Smooth muscle cell (in vitro differentiated cells): Measurements from ENCODE around the gene C21orf58. TPM values are rescaled to one million over a fixed set of nuclear protein-coding genes. Genes with fewer than 3 reads are reported as not detected.

Experiments
- DNase-seq: peaks from one replicate; lab custom pipeline; 2025; ENCODE audit not compliant: unreplicated experiment; lab: John Stamatoyannopoulos, UW
- H2AFZ ChIP-seq: fragments of 200-600 bp; sonication (generic); 2 replicates; pipeline ENCODE4 v1.6.0; 2016; ENCODE audit warnings: antibody characterized with exemption, low read depth, mild to moderate bottlenecking
- H3F3A ChIP-seq: fragments of 200-600 bp; sonication (generic); 2 replicates; pipeline ENCODE4 v1.6.0; 2017; ENCODE audit warnings: antibody characterized with exemption, low read depth
- H3K27ac ChIP-seq: fragments of 200-600 bp; sonication (generic); 2 replicates; pipeline ENCODE4 v1.5.1; 2016; ENCODE audit warnings: low read depth, mild to moderate bottlenecking
- H3K27me3 ChIP-seq: fragments of 200-600 bp; sonication (generic); 2 replicates; pipeline ENCODE4 v1.6.1; 2016; ENCODE audit warnings: low read depth, mild to moderate bottlenecking
- H3K36me3 ChIP-seq: fragments of 200-600 bp; sonication (generic); 2 replicates; pipeline ENCODE4 v1.5.1; 2016; ENCODE audit warnings: low read depth
- H3K4me1 ChIP-seq: fragments of 200-600 bp; sonication (generic); 2 replicates; pipeline ENCODE4 v1.5.1; 2016; ENCODE audit warnings: low read depth
- H3K4me2 ChIP-seq: fragments of 200-600 bp; sonication (generic); 2 replicates; pipeline ENCODE4 v1.6.0; 2016; ENCODE audit warnings: mild to moderate bottlenecking
- H3K4me3 ChIP-seq: fragments of 200-600 bp; sonication (generic); 2 replicates; pipeline ENCODE4 v1.5.1; 2016; ENCODE audit warnings: mild to moderate bottlenecking
- H3K79me2 ChIP-seq: fragments of 200-600 bp; sonication (generic); 2 replicates; pipeline ENCODE4 v1.6.0; 2016; ENCODE audit warnings: low read depth, mild to moderate bottlenecking
- H3K9ac ChIP-seq: fragments of 200-600 bp; sonication (generic); 2 replicates; pipeline ENCODE4 v1.6.0; 2016; ENCODE audit warnings: low read depth
- H3K9me3 ChIP-seq: fragments of 200-600 bp; sonication (generic); replicated peaks from 2 replicates; pipeline ENCODE4 v1.5.1; 2016; ENCODE audit warnings: low read depth
- H4K20me1 ChIP-seq: fragments of 200-600 bp; sonication (generic); 2 replicates; pipeline ENCODE4 v1.6.0; 2016; ENCODE audit warnings: low read depth
- WGBS: methylation state at CpG from one replicate; pipeline ENCODE4 v1.1.7; 2016; ENCODE audit warnings: low lambda C conversion rate; 5-methylcytosine and 5-hydroxymethylcytosine counted together
- polyA plus RNA-seq: library from polyadenylated mRNA; unstranded; fragments of >200 nt; fragmentation: Nextera tagmentation; extraction: Ambion mirVana; gene quantifications from 2 replicates; pipeline ENCODE4 v1.2.1, GENCODE V29; 2016
- total RNA-seq: library from RNA; depleted of rRNA; stranded (reverse); fragments of >200 nt; gene quantifications from 2 replicates; pipeline ENCODE4 v1.2.3, GENCODE V29; 2014
- TF ChIP-seq, protein P1 (sequence below): fragments of 200-600 bp; sonication (generic); IDR thresholded peaks from 2 replicates; pipeline ENCODE4 v1.5.1; 2017; ENCODE audit warnings: borderline replicate concordance, mild to moderate bottlenecking, antibody characterized with exemption; ENCODE audit not compliant: insufficient read depth, poor library complexity, severe bottlenecking

Gene C21orf58
- total and polyA plus RNA-seq, 2 experiments from 2014 or later = 3.9 to 4.5 TPM

DNA sequence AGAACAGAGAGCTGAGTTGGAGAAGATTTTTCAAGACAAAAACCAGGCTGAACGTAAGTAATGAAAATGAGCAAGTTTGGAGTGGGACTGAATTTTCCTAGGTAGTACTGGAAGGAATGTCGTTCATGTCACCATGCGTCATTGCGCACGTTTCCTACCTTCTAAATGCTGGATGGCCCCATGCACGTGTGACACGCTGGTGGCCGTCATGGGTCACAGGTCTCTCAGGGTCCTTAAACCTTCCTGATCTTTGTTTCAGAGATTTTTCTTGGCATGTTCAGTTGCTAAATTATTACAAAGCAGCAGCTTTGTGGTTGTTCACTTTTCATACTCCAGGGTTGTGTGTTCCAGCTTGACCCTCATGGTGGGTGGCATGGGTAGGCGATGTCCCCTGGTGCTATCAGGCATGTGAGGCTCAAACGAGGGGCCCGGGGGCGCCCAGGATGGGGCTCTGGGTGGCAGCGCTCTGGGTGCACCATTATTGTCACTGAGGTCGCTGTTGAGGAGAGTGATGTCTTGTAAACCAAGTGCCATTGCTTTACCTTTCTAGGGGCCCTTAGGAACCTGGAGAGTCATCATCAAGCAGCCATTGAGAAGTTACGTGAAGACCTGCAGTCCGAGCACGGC is 25.6 kb upstream of the C21orf58 start:
- no peaks in the 10 kb centered on the region for H3K36me3 ChIP-seq
- no peak overlapping the region for H3K4me2 ChIP-seq
- 98% methylated on average over 17 of the region's 17 CpGs for WGBS
- H3K4me3 ChIP-seq = no peak overlapping the region
- no peak for DNase-seq
- no peaks in the 10 kb centered on the region for H3K9me3 ChIP-seq
- no peaks in the 10 kb centered on the region for H4K20me1 ChIP-seq
- H3K27me3 ChIP-seq = no peaks in the 10 kb centered on the region
- H3K27ac ChIP-seq = no peak overlapping the region
- no peak overlapping the region for H3K9ac ChIP-seq
- H3K79me2 ChIP-seq = no peaks in the 10 kb centered on the region
- H3F3A ChIP-seq = no peaks in the 10 kb centered on the region
- no peaks in the 10 kb centered on the region for H3K4me1 ChIP-seq
- no peak overlapping the region for H2AFZ ChIP-seq
- TF ChIP-seq, protein P1, sequence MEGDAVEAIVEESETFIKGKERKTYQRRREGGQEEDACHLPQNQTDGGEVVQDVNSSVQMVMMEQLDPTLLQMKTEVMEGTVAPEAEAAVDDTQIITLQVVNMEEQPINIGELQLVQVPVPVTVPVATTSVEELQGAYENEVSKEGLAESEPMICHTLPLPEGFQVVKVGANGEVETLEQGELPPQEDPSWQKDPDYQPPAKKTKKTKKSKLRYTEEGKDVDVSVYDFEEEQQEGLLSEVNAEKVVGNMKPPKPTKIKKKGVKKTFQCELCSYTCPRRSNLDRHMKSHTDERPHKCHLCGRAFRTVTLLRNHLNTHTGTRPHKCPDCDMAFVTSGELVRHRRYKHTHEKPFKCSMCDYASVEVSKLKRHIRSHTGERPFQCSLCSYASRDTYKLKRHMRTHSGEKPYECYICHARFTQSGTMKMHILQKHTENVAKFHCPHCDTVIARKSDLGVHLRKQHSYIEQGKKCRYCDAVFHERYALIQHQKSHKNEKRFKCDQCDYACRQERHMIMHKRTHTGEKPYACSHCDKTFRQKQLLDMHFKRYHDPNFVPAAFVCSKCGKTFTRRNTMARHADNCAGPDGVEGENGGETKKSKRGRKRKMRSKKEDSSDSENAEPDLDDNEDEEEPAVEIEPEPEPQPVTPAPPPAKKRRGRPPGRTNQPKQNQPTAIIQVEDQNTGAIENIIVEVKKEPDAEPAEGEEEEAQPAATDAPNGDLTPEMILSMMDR = no peak

DNA sequence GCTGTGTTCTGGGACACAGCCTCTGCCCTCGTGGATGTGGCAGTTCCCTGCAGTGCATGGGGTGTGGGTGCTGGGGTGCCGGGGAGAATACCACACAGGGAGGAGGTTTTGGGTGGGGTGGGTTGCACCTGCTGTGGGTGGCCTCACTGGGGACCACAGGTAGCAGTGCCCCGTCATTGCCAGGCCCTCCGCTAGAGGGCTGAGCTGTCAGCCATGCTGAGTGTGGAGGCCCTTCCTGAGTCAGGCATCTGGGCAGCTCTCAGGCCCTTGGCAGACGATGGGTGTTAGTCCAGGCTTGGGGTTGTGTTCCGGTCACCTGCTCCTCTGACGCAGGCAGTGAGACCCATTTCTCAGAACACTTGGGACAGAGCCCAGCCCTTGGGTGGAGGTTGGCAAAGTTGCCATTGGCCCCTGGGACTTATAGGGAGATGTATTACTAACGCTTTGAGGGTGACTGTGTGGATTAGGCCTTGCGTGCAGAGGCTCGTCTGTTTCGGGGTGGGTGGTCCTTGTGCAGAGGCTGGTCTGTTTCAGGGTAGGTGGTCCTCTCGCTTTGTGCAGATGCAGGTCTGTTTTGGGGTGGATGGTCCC is 24.2 kb upstream of the C21orf58 start:
- no peaks in the 10 kb centered on the region for H3K27me3 ChIP-seq
- DNase-seq = no peak
- H3K9ac ChIP-seq = no peak overlapping the region
- no peaks in the 10 kb centered on the region for H3K36me3 ChIP-seq
- 97% methylated on average over 12 of the region's 12 CpGs for WGBS
- H3K9me3 ChIP-seq = no peaks in the 10 kb centered on the region
- H3F3A ChIP-seq = no peaks in the 10 kb centered on the region
- H3K27ac ChIP-seq = no peak overlapping the region
- TF ChIP-seq, protein P1 = no peak
- H3K79me2 ChIP-seq = no peaks in the 10 kb centered on the region
- peaks cover 3% of the 10 kb centered on the region for H4K20me1 ChIP-seq
- no peak overlapping the region for H2AFZ ChIP-seq
- H3K4me3 ChIP-seq = no peak overlapping the region
- no peaks in the 10 kb centered on the region for H3K4me1 ChIP-seq
- H3K4me2 ChIP-seq = no peak overlapping the region

GRCh38 chr21:46347203-46347550 is 23.5 kb upstream of the C21orf58 start:
- TF ChIP-seq, protein P1 = no peak
- H2AFZ ChIP-seq = no peak overlapping the region
- H3K9ac ChIP-seq = no peak overlapping the region
- no peaks in the 10 kb centered on the region for H3K79me2 ChIP-seq
- H3K9me3 ChIP-seq = no peaks in the 10 kb centered on the region
- H3K4me1 ChIP-seq = no peaks in the 10 kb centered on the region
- H3K27me3 ChIP-seq = no peaks in the 10 kb centered on the region
- H4K20me1 ChIP-seq = peaks cover 7% of the 10 kb centered on the region
- H3K36me3 ChIP-seq = no peaks in the 10 kb centered on the region
- no peak overlapping the region for H3K27ac ChIP-seq
- WGBS = 95% methylated on average over 10 of the region's 10 CpGs
- no peak overlapping the region for H3K4me3 ChIP-seq
- H3K4me2 ChIP-seq = no peak overlapping the region
- H3F3A ChIP-seq = no peaks in the 10 kb centered on the region
- DNase-seq = no peak
